ENCODE measurements around the gene PRMT3.
"Not testable (repeated sequence)": the region's sequence is repeated elsewhere in the genome, so short reads cannot be mapped to it uniquely, and the experiment has no call there.

PRMT3 gene

GRCh38 chr11:20373568-20374209, 13.8 kb upstream of the PRMT3 start:
- DNase-seq (ENCODE audit: extremely low read depth in 1 of 2, low read depth in 1 of 2): no peak

DNA sequence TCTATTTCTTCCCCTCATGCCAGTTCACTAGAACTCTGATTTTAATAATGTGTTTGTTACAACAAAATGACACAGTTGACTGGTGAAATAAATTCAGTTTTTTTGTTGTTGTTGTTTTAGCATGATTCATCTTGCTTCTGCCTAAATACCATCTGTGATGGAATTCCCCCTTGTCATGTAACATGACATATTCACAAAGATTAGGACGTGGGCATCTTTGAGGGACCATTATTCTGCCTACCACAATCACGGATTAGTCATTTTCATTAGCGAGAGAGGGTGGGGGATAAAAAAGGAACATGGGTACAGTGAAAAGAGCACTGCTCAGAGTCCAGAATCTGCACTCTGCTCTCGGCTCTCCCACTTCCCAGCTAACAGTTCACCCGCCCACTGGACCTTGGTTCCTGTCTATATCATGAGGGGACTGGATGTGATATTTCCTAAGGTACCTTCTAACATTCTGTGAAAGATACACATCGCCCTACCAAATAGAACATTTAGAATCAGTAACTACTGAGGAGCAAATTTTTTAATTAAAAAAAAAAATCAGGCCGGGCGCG, 12.7 kb upstream of the PRMT3 start:
- DNase-seq (ENCODE audit: extremely low read depth in 1 of 2, low read depth in 1 of 2): no peak

DNA sequence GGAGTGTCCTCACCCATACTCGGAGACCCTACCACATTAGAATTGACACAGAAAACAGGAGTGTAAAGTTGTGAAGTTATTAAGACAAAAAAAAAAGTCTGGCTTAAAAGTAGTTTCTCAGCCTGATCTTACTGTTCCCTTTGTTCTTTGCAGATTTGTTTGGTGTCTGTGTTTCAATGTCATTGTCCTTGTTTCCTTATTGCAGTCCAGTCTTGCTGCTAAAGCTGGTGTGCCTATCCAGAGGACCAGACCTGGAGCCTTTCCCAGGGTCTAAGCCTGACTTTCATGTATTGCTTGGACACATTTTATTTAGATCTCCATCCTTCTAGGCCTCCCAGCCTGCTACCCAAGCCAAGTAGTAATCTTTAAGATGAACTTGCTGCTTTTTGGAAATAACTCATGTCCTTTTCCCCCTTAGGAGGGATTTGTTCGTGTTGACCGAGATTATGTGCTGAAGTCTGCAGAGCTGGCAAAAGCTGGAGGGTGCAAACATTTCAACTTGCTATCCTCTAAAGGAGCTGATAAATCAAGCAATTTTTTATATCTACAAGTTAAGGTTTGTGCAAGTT, 11.3 kb upstream of the PRMT3 start:
- DNase-seq (ENCODE audit: extremely low read depth in 1 of 2, low read depth in 1 of 2): no peak

GRCh38 chr11:20385996-20386395, 1.5 kb upstream of the PRMT3 start:
- DNase-seq (ENCODE audit: extremely low read depth in 1 of 2, low read depth in 1 of 2): not testable (repeated sequence)

DNA sequence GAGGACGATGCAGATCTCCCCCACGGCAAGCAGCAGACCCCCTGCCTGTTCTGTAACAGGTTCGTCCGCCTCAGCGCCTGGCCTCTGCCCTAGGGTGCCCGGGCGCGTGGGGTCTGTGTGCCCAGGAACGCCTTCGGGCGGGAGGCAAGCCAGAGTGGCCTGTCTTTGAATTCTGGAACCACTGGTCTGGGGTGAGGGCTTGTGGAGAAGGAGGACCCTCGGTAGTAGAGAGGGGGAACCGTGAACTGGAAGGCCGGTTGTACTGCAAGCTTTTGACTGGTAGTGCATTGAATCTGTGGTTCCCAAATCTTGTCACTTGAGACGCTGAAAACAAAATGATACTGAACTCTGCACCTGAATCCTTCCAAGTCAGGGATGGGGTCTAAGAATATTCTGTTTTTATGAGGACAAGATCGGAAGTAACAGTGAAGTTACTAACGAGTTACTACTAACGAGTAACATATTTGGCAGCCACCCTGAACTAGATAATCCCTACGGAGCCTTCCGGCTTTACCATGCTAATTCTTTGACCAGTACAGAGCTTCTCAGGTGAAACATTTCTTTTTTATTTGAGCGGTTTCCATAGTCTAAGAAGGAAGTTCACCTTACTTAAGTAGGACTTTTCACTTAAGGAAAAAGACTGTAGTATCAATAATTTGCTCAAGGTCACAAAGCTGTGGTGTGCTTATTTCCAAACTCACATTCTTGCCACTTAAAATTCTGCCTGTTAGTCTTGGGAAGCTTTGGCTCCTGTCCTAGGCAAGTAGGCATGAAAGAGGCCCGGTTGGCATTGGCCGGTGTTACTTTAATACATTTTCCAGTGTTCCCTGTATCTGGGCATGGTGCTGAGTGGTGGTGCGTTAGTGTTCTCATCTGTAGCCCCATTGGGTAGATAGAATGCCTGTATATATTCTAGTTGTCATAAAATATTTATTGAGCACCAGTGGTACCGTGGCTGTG, 860 bp downstream of the PRMT3 start:
- no peak for DNase-seq (ENCODE audit: extremely low read depth in 1 of 2, low read depth in 1 of 2)

- DNase-seq (ENCODE audit: extremely low read depth in 1 of 2, low read depth in 1 of 2): no peak
These were observed 9.8 kb downstream of the PRMT3 start for GRCh38 chr11:20397281-20397680.

DNA sequence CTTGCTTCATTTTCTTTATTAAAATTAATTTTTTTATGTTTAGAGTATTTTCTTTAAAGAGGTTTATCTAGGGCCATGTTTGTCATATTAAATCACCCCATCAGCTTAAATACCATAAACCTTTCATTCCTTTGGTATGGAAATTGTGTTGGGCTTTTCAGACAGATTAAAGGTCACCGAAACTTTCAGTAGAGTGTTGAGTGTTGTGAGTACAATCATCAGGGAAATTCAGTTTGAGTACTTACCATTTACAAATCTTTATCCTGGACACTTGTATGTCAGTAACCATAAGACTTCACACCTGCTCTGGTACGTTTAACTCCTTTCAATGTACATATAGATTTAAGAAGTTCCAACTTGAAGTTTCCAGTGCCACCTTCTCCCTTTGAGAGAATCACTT, 12.0 kb downstream of the PRMT3 start:
- no peak for DNase-seq (ENCODE audit: extremely low read depth in 1 of 2, low read depth in 1 of 2)

DNA sequence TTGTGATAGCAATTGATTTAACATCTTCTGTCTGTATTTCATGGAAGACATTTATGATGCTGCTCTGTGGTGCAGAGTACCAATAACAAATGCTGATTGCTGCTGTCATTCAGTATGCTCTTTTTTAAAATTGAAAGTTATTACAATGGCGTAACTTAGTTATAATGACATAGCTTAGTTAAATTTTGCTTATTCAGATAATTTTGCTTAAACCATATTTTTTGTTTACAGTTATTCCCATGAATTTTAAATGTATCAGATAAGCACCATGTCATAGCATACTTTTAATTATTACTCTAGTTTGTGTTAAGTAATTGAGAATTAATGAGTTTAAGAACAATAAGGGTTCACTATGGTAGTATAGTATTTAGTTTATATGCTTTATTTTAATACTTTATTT, 15.5 kb downstream of the PRMT3 start:
- no peak for DNase-seq (ENCODE audit: extremely low read depth in 1 of 2, low read depth in 1 of 2)

DNA sequence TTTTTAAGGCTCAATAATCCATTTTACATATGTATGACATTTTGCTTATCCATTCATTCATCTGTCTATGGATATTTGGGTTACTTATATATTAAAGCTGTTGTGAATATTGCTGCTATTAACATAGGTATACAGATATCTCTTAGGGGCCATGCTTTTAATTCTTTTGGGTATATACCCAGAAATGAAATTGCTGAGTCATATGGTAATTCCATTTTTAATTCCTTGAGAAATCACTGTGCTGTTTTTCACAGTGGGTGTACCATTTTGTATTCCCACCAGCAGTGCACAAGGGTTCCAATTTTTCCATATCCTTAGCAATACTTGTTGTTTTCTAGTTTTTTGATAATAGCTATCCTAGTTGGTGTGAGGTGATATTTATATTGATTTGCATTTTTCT, 19.0 kb downstream of the PRMT3 start:
- DNase-seq (ENCODE audit: extremely low read depth in 1 of 2, low read depth in 1 of 2): no peak

DNA sequence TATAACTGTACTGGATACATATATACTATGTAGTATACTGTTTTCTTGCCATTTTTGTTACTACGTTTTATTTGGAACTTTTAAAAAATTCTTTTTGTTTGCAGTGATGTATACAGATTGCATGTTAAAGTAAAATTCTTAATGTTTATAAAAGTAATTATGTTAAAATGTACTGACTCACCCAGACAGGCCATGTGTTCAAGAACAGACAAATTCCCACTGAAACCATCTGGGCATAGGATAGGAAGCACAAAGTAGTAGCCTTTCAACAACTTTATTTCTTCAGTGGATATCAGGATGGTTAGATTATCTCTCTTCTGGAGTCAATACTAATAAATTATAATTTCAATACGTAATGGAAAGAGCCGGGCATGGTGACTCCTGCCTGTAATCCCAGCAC, 19.8 kb downstream of the PRMT3 start:
- no peak for DNase-seq (ENCODE audit: extremely low read depth in 1 of 2, low read depth in 1 of 2)

GRCh38 chr11:20415432-20415831, 27.9 kb downstream of the PRMT3 start:
- DNase-seq (ENCODE audit: extremely low read depth in 1 of 2, low read depth in 1 of 2): no peak

GRCh38 chr11:20417771-20418170, 30.3 kb downstream of the PRMT3 start:
- DNase-seq (ENCODE audit: extremely low read depth in 1 of 2, low read depth in 1 of 2): no peak

DNA sequence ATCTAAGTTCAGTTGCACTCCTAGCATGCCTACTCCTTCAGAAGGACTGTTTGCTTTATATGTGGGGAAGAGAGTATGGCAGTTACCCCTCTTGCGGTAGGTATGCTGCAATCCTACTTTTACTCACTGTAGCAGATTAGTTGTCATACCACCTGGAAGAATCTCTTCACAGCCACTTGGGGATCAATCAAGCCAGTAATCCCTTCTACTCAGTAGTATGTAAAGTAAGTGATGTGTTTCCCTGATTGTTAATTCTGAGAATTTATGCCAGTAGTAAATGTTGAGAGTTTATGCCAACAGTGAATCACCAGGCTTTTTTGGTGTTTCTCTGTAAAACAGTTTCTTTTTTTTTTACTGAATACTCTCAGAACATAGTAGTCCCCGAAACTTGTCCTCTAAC, 34.4 kb downstream of the PRMT3 start:
- DNase-seq (ENCODE audit: extremely low read depth in 1 of 2, low read depth in 1 of 2): no peak

GRCh38 chr11:20429216-20429615, 41.7 kb downstream of the PRMT3 start:
- DNase-seq (ENCODE audit: extremely low read depth in 1 of 2, low read depth in 1 of 2): no peak

- DNase-seq (ENCODE audit: extremely low read depth in 1 of 2, low read depth in 1 of 2): no peak
These were observed 51.1 kb downstream of the PRMT3 start for GRCh38 chr11:20438637-20439036.

- DNase-seq (ENCODE audit: extremely low read depth in 1 of 2, low read depth in 1 of 2): no peak
These were observed 56.1 kb downstream of the PRMT3 start for GRCh38 chr11:20443596-20443995.

- DNase-seq (ENCODE audit: extremely low read depth in 1 of 2, low read depth in 1 of 2): no peak
These were observed 57.0 kb downstream of the PRMT3 start for GRCh38 chr11:20444535-20444934.

- no peak for DNase-seq (ENCODE audit: extremely low read depth in 1 of 2, low read depth in 1 of 2)
These were observed 61.3 kb downstream of the PRMT3 start for GRCh38 chr11:20448834-20449233.

DNA sequence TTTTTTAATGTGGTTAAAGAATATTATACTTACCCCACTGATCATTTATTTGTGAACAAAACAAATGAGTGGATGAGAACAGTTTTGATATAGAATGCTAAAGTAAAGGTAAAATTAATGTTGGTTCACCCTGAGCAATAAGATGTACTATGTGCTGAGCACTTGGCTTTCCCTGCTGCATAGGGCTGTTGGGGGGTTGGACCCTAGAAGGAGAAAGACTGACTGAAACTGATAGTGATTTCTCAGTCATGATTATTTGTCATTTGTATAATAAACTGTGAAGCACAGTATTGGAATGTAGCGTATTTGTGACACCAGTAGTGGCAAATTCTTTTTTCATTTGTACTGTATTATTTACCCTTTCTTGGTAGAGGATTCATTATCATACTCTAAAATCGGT, 63.3 kb downstream of the PRMT3 start:
- no peak for DNase-seq (ENCODE audit: extremely low read depth in 1 of 2, low read depth in 1 of 2)

DNA sequence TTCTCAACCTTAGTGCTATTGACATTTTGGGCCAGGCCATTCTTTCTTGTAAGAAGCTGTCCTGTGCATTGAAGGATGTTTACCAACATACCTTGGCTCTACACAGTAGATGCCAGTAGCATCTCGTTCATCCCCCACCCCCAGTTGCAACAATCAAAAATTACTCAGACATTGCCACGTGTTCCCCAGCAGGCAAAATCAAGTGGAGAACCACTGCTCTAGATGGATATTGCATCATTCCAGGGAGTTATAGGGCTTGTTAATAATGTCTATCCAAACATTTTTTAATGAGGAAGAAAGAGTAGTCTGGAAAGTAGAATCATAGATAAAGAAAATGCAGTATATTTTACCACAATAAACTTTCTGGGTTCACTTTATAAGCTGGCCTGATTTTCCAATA, 64.1 kb downstream of the PRMT3 start:
- no peak for DNase-seq (ENCODE audit: extremely low read depth in 1 of 2, low read depth in 1 of 2)

DNA sequence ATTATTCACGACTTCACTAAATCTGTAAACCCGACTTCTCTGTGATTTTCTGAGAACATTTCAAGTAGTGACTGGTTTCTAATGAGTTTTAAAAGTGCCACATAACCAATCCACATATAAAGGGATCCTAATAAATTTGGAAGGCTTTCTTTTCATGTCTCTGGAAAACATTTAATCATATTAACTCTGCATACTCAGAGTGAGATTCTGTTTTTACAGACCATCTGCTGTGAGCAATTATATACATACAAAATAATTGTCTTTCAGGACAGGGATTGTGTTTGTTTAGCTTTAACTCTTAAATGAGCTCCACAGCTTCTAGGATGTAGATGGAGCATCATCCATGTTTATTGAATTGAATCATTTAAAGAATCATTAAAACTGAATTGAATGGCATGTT, 65.1 kb downstream of the PRMT3 start:
- no peak for DNase-seq (ENCODE audit: extremely low read depth in 1 of 2, low read depth in 1 of 2)
